Measurements from ENCODE around the gene C1QL4.

The C1QL4 gene

DNA sequence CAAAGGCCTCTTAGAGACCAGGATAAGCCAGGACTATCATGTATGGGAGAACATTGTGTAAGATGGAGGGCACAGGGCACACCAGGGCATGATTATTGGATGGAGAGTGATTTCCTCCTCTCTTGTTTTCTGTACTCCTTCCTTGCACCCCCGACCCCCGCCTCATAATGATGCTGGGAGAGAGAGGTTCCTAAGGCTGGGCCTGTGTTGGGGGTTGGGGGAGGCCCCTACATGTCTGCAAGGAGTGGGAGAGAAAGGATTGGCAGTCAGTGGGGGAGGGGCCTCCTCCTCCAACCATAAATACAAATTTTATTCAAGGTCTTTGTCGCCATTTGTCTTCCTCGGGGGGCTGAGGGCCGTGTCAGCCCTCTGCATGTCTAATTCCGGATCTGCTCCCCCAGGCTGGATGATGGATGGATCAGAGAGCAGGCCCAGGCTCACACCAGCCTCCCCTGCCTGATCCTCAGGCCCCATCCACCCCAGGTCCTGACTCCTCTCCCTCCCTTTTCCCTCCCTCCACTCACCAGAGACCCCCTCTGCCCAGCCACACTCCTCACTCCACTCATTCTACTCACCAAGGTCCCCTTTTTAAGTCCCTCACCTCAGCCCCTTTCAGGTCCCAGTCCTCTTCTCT, 2.0 kb upstream of the C1QL4 start:
- Histone ChIP-seq H2AFZ (ENCODE audit: low read length) (no peak overlapping the region), H3K4me1 (ENCODE audit: insufficient read depth, low read length, severe bottlenecking) (peaks cover 16% of the 10 kb centered on the region), H3K9ac (ENCODE audit: low read length) (no peak overlapping the region), H3F3A (ENCODE audit: insufficient read depth, low read length) (no peaks in the 10 kb centered on the region), H4K20me1 (ENCODE audit: insufficient read depth, low read length) (no peaks in the 10 kb centered on the region), H3K79me2 (ENCODE audit: insufficient read depth, low read length) (no peaks in the 10 kb centered on the region), H3K4me3 (ENCODE audit: low read depth, low read length, poor library complexity, severe bottlenecking) (no peak overlapping the region), H3K27ac (ENCODE audit: low read depth, low read length, poor library complexity, severe bottlenecking) (no peak overlapping the region), H3K9me2 (ENCODE audit: low read depth, low read length) (no peaks in the 10 kb centered on the region), H3K9me3 (ENCODE audit: low read length) (no peaks in the 10 kb centered on the region), H3K27me3 (ENCODE audit: insufficient read depth, low read length) (no peaks in the 10 kb centered on the region), H3K4me2 (ENCODE audit: low read length) (no peak overlapping the region), H3K36me3 (ENCODE audit: insufficient read depth, low read length) (no peaks in the 10 kb centered on the region)
- TF ChIP-seq CTCF (IDR thresholded peaks at IDR 0.05; ENCODE audit: low read length) (no peak), EZH2 (IDR thresholded peaks at IDR 0.05; ENCODE audit: borderline replicate concordance, low read length) (no peak)

DNA sequence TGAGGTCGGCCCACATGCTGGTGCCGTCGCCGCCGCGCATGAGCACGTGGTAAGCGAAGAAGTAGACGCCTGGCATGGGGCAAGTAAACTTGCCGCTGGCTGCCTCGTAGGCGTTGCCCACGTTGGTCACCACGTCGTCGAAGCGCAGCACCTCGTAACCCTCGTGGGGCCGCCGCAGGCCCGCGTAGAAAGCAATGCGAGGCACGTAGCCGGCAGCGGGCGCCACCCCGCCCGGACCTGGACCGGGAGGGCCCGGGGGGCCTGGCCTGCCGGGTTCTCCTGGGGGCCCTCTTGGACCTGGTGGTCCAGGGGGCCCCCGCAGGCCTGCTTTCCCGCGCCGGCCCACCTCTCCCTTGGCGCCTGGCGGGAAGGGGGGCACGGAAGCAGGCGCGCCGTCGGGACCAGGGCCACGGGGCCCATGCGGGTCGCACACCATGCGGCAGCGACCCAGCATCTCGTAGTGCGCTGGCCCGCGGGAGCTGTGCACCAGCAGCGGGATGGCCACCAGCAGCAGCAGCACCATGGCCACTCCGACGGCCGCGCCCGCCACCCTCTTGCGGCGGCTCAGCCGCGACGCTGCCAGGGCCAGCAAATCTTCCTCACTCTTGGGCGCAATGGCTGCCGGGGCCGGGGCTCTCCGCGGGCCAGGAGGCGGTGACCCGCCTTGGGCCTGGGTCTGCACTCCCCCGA, 888 bp downstream of the C1QL4 start:
- Histone ChIP-seq H4K20me1 (ENCODE audit: insufficient read depth, low read length) (no peaks in the 10 kb centered on the region), H3K9me3 (ENCODE audit: low read length) (no peaks in the 10 kb centered on the region), H2AFZ (ENCODE audit: low read length) (no peak overlapping the region), H3F3A (ENCODE audit: insufficient read depth, low read length) (no peaks in the 10 kb centered on the region), H3K4me2 (ENCODE audit: low read length) (no peak overlapping the region), H3K27ac (ENCODE audit: low read depth, low read length, poor library complexity, severe bottlenecking) (no peak overlapping the region), H3K4me3 (ENCODE audit: low read depth, low read length, poor library complexity, severe bottlenecking) (no peak overlapping the region), H3K4me1 (ENCODE audit: insufficient read depth, low read length, severe bottlenecking) (peaks cover 4% of the 10 kb centered on the region), H3K9me2 (ENCODE audit: low read depth, low read length) (no peaks in the 10 kb centered on the region), H3K27me3 (ENCODE audit: insufficient read depth, low read length) (no peaks in the 10 kb centered on the region), H3K9ac (ENCODE audit: low read length) (no peak overlapping the region), H3K36me3 (ENCODE audit: insufficient read depth, low read length) (peaks cover 11% of the 10 kb centered on the region), H3K79me2 (ENCODE audit: insufficient read depth, low read length) (no peaks in the 10 kb centered on the region)
- TF ChIP-seq CTCF (IDR thresholded peaks at IDR 0.05; ENCODE audit: low read length) (no peak), EZH2 (IDR thresholded peaks at IDR 0.05; ENCODE audit: borderline replicate concordance, low read length) (no peak)

DNA sequence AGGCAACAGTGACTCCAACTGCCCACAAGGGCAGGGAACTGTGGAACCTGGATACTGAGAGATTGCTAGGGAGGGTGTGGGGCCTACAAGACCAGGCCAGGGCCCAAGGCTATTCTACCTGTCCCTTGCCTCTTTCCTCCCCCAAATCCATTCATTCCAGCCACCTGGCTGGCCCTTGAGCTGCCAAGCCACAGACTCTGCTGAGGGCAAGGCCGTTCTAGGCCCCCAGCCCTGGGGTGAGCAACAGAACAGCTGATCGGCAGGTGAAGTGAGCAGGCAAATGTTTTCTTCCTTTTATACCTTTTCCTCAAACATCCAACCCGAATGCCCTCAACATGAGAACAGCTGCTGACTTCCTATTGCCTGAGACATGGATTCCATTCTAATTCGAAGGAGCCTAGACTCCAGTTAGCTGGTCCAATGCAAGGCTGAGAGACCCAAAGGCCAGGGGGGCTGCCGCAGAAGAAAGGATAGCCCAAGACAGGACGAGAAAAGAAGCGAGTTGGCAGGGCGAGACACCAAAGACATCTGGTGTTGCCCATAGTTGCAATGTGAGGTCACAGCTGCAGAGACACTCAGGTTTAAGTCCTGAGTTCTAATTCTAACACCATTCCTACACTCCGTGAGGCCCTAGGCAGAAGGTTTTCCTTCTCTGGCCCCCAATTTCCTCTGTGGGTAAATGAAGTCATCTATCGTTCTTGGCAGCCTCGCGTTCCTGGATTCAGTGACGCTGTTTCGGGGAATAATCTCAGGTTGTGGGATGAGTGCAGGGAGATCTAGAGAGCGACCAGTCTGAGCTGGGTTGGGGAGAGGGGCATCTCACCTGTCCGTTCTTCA, 1.7 kb downstream of the C1QL4 start:
- Histone ChIP-seq H3K9me2 (ENCODE audit: low read depth, low read length) (no peaks in the 10 kb centered on the region), H4K20me1 (ENCODE audit: insufficient read depth, low read length) (no peaks in the 10 kb centered on the region), H2AFZ (ENCODE audit: low read length) (no peak overlapping the region), H3F3A (ENCODE audit: insufficient read depth, low read length) (no peaks in the 10 kb centered on the region), H3K9ac (ENCODE audit: low read length) (no peak overlapping the region), H3K4me1 (ENCODE audit: insufficient read depth, low read length, severe bottlenecking) (peaks cover 4% of the 10 kb centered on the region), H3K4me3 (ENCODE audit: low read depth, low read length, poor library complexity, severe bottlenecking) (no peak overlapping the region), H3K36me3 (ENCODE audit: insufficient read depth, low read length) (peaks cover 18% of the 10 kb centered on the region), H3K27ac (ENCODE audit: low read depth, low read length, poor library complexity, severe bottlenecking) (no peak overlapping the region), H3K9me3 (ENCODE audit: low read length) (no peaks in the 10 kb centered on the region), H3K79me2 (ENCODE audit: insufficient read depth, low read length) (no peaks in the 10 kb centered on the region), H3K27me3 (ENCODE audit: insufficient read depth, low read length) (no peaks in the 10 kb centered on the region), H3K4me2 (ENCODE audit: low read length) (no peak overlapping the region)
- TF ChIP-seq EZH2 (IDR thresholded peaks at IDR 0.05; ENCODE audit: borderline replicate concordance, low read length) (no peak), CTCF (IDR thresholded peaks at IDR 0.05; ENCODE audit: low read length) (no peak)

Data from OCI-LY1 (cell line).